ENCODE results near the gene RAI1. TPM values are rescaled to one million over a fixed set of nuclear protein-coding genes. Genes with fewer than 3 reads are reported as not detected.
A peak's percentile ranks its signal among the peaks of the same experiment; 100 is the strongest.

RAI1 gene
- polyA plus RNA-seq, 4 donors = 21.8 to 32.4 (median 23.6) TPM

DNA sequence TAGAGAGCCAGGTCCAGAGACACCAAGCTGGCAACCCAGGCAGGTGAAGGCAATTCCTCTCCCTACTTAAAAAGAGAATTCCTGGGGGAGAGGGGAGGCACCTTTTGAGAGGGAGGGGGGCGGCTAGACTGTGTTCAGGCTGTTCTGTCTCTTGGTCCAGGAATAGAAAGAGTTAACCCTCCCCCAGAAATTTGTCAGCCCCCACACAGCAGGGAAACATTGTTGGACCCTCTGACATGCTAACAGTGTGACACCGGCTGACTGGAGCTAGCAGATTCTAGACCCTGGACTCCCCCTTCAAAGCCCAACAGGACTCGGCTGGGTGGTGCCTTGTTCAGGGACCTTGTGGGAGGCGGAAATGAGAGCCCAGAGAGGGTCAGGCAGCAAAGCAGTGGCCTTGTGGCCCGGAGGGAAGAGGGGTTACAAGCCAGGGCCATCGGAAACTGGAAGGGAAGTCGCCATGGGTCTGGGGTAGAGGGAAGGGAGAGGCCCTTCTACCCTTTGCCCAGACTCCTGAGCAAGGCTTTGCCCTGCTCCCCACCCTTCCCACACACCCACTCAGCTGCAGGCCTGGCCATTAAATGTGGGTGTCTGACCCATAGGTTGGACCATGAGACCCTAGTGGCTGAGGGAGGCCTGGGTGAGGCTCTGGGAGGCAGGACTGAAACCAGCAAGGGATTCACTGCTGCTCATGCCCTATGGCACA lies 44.6 kb downstream of the RAI1 start:
- DNase-seq (ENCODE audit: low read depth in 4 of 4, low spot score in 3 of 4) = no peak

DNA sequence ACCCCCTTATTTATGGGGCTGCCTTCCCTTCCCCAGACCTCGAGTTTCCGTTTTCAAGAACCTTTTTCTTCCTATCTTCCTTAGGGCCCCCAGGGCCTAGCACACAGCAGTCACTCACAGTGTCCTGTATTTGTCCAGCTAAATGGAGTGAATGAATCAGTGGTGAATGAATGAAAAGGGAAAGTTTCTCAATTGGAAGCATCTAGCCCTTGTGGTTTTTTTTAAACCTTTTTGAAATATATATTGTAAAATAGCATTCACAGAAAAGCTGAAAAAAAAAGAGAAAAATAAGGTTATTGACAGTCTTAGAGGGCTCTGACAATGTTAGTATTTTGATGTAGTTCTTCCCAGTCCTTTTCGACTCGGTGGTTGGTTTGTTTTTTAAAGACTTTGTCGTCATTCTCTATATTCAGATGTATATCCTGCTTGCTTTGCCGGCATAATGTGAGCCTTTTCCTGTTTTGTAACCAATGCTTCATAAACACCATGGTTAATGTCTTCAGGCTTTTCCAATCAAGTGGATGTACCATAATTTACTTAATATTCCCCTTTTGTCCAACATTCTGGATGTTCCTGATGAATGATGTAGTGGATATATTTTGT lies 45.3 kb downstream of the RAI1 start:
- DNase-seq (ENCODE audit: low read depth in 4 of 4, low spot score in 3 of 4) = no peak

DNA sequence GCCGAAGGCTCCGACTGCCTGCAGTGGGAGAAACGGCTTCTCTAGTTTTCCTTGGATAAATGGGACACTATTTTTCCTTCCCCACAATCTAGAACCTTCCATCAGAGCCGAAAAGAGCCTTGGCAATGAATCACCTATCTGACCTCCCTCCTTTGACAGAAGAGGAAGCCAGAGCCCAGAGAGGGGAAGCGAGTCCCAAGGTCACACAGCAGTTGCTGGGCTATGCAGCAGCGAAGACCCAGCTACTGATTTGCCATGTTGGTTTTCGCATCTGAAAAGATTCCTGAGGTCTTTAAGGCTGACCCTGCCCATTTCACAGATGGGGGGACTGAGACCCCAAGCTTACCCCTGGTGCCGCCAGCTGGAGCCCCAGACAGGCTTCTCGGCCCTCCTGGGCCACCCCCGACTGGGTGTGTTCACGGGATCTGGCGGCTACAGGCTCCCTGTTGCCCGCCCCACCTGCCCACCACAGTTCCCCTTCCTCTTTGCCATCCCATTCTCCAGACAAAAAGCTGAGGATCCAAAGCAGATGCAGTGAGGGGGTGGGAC lies 45.9 kb downstream of the RAI1 start:
- DNase-seq (ENCODE audit: low read depth in 4 of 4, low spot score in 3 of 4) = no peak

DNA sequence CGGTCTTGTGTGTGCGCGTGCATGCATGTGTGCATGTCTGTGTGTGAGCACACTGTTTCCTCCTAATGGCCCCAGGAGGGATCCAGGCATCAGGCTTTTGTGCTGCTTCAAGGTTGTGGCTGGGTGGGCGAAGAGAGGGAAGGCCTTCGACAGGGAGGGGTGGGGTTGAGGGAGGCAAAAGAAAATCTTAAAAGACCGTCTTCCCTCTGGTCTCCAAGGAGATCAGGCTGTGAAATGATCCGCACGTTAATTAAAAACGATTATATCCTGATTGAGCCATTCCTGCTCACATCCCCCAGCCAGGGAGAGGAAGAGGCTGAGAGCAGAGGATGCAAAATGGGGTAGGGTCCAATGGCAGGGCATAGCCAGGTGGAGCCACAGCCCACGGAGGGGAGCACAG lies 46.9 kb downstream of the RAI1 start:
- DNase-seq (ENCODE audit: low read depth in 4 of 4, low spot score in 3 of 4) = no peak

DNA sequence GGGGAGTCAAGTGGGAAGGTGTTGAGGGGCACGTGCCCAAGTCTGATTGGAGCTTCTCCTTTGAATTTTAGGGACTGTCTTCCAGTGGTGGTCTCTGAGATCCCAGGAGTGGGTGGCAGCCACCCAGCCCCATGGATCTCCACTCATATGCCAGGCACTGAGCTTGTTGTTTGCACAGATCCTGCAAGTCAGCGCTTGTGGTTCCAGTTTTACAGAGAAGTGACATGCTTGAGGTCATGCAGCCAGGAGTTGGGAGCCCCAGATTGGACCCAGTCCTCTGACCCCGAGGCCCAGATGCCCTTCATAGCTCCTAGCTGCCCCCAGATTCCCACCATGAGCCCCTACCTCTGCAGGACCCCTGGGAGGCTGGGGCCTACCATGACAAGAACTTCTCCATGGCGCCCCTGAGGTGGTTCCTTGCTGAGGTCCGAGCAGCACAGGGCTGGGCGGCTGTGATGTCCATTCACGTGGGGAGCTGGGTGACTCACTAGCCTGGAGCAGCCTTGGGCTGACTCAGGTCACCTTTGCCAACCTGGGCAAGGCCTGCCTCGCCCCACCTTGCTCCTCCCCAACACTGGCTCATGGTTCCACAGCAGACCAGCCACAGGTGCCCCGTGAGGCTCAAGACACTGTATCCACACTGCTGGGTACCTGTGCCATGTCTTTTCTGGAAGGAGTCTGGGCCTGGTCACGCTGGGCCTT lies 47.4 kb downstream of the RAI1 start:
- no peak for DNase-seq (ENCODE audit: low read depth in 4 of 4, low spot score in 3 of 4)

DNA sequence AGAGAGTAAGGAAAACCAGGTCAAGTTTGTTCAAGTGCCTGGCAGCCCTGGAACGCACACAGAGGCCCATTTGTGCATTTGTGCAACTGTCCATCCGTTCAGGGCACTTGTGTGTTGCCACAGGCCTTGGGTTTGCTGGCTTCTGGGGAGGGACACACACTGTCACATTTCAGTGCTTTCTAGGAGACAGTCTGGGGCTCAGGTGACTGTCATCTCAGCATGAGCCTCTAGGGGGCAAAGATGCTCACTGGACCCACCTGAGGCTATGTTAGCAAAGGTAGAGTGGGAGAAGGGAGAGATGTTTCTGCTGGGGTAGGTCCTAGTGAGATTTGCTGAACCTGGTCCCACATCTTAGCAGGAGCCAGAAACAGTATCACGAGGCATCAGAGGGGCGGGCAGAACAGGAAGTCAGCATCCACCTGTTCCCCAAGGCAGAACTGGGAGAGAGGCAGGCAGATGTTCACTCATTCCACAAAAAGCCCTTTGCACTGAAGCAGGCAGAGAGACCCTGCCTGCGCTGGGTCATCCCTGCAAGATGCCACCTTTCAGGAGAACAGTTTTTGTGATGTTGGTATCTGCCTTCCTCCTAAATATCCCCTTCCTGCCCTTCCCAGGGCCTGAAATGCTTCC lies 48.5 kb downstream of the RAI1 start:
- DNase-seq (ENCODE audit: low read depth in 4 of 4, low spot score in 3 of 4) = no peak

DNA sequence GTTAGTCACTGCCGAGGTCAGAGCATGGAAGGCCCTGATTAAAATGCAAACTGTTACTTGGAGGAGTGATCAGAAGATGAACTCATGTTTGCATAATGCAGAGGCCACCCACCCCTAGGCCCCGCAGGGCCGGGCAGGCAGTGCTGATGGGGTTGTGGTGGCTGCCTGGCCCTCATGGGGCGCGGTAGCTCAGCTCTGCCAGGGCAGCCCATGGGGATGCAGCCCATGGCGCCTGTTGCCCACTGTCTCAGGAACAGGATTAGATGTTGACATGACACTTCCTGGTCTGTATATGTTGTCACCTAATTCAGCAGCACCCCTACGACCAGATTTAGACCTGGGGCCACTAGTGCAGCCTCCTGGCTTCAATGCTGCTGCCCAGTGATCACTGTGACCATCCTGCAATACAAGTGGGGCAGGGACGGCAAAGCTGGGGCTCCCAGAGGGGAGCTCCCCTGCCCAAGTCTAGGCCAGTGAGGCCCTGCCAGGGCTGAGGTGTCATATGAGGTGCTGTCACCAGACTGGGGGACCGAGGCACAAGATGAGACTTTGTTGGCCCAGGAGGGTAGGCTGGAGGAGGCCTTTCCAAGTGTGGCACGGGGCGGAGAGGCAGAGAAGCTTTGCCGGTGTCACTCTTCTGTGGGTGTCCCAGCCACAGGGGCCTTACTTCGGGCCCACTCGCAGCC lies 49.1 kb downstream of the RAI1 start:
- no peak for DNase-seq (ENCODE audit: low read depth in 4 of 4, low spot score in 3 of 4)

DNA sequence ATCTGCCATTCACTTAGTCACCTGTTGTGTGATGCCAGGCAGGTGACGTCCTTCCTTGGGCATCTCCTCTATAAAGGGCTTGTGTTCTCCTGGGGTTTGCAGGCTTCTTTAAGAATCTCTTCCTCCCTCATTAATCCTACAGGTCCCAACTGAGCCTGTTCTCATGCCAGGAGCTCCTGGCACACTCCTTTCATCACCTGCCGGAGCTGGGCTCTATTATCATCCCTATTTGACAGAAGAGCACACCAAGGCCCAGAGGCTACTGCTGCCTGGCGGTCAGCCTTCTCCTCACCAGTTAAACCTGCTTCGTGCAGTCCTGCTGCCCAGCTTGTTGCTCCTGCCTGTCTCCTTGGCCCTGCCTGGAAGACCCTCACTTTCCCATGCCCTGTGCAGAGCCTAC lies 51.2 kb downstream of the RAI1 start:
- no peak for DNase-seq (ENCODE audit: low read depth in 4 of 4, low spot score in 3 of 4)

DNA sequence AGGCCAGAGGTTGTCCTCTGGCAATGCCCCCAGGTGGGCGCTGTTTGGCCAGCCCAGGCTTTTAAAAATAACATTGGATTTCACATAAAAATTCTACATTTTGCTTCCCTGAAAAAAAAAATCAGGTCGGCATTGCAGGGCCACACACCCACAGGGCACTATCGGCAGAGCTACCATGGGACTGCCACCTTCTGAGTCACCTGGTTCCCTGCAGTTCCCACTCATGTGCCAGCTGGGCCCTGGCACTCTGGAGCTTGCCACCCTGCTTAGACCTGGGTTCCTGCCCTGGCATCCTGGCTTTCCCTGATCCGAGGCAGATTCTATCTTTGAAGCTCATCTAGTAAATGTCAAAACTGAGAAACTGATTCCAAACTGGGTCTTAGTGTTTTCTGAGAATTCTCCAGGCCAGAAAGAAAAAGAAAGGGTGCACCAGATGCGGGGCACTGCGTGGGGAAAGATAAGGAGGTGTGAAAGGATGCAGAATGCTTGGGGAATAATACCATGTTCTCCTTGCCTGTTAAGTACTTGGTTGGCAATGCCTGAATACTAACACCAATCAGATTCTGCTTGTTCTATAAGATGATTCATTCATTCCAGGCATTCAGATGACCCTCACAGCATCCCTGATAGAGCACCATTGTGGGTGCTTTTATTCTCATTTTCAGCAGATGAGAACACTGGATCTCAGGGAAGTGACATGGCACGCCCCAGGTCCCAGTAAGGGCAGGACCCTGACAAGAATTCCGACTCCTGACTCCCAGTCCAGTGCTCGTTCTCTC lies 51.8 kb downstream of the RAI1 start:
- no peak for DNase-seq (ENCODE audit: low read depth in 4 of 4, low spot score in 3 of 4)

DNA sequence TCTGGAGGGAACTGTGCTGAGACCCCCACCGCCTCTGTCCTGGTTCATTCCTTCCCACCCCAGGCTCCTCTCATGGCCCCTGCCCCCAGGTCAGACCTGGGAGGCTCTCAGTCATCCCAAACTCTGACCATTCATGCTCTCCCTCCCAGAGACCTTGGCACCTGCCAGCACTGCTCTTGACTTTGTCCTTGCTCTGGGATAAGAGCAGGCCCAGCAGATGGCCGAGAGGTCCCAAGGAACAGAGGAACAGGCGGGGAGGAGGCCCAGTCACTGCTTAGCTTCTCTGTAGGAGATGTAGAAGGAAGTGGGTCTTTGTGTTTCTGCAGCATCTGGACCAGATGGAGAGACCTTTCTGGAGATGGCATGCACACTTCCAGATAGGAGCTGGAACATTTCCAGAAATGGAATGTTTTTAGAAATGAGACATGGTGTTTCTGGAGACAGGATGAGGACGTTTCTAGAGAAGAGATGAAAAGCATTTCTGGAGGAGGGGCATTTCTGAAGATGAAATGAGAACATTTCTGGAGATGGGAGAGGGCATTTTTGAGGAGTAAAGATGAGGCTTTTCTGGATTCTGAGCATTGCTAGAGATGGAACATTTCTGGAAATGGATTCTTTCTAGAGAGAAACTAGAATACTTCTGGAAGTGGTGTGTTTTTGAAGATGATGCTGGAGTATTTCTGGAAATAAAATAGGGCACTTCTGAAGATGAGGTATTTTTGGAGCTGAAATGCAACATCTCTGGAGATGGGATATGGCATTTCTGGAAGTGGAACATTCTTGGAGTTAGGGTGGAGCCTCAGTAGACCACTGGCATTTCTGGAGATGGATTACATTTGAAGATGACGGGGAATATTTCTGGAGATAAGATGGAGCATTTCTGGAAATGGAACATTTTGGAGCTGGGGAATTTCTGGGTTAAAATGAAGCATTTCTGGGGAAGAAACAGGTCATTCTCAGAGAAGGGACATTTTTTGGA lies 55.2 kb downstream of the RAI1 start:
- DNase-seq (ENCODE audit: low read depth in 4 of 4, low spot score in 3 of 4) = no peak

DNA sequence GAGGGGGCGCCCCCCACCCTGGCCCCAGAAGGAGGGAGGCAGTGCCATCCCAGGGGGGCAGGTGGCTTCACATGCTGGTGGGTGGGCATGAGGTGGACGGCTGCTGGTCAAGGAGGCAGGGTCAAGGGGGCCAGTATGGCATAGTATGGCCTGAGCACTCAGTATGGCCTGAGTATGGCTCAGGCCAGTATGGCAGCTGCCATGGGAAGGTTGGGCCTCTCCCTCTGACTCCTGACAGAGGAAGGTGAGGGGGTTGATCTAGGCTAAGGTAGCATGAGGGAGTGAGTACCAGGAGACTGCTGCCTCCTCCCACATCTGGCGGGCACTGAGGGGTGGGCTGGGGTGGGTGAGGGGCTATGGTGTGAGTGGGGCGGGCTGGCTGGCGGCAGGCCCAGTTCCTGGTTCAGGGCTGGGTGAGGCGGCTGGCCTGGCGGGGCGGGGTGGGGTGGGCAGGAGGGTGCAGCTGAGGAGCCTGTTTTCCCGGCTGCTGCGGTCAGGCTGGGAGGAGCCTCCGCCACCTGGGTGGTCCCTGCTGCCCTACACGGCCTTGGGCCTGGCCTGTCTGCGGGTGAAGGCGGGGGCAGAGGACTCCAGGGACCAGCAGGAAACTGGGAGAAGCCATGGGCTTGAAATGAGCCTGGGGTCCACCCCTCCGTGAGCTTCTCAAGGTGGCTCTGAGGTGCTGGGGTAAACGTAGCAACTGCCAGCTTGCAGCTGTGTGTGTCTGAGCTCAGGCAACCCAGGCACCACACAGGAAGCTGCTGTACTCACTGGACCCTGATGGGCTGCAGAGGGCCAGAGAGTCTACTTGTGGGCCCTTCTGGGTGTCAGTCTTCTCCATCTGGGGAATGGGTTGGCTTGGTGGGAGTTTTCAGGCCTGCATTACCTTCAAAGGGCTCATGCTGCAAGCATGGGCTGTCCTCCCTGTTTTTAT lies 57.0 kb downstream of the RAI1 start:
- peak in 1 of 4 donors; percentile 53 for DNase-seq (ENCODE audit: low read depth in 4 of 4, low spot score in 3 of 4)

DNA sequence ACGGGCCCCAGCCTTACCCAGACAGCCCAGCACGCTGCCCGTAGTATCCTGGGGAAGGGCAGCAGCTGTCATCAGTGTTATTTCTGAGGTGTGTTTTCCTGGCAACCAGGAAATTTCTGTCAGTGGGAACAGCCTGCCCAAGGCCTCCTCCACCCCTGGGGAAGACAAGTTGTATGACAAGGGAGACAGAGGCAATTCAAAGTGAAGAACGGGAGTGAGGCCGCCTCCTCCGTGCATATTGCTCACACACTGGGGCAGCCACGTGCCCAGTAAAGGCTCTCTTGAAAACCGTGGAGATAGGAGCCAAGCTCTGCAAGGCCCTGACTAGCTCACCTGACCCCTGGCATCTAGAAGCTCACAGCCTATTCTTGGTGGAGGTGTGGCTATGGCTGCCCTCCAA lies 57.6 kb downstream of the RAI1 start:
- no peak for DNase-seq (ENCODE audit: low read depth in 4 of 4, low spot score in 3 of 4)

DNA sequence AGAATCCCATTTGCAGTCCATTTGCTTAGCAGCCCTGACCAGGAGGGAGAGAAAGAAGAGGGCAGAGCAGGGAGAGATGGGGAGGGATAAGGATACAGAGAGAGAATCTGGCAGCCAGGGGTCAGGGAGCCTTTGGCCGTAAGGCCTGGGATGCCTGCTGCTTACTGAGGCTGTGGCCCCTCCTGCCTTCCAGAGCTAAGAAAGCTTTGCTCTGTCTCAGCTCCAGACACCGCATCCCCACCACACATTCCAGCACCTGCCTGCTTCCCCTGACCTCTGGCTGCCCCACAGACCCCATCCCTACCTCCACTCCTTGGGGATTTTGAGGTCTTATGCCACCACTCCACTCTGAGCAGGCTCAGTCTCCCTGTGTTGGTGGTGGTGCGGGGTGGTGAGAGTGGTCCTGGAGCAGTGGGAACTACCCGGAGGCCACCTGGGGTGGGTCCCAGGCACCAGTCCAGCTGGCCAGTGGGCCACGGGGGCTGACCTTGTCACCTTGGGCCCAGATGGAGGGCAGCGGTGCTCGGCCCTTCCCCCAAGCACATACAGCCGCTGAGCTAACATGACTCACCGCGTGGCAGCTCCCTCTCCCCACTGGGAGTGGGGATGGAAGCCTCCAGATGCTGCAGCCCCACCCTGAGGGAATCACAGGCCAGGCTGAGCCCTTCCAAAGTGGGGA lies 58.3 kb downstream of the RAI1 start:
- no peak for DNase-seq (ENCODE audit: low read depth in 4 of 4, low spot score in 3 of 4)

DNA sequence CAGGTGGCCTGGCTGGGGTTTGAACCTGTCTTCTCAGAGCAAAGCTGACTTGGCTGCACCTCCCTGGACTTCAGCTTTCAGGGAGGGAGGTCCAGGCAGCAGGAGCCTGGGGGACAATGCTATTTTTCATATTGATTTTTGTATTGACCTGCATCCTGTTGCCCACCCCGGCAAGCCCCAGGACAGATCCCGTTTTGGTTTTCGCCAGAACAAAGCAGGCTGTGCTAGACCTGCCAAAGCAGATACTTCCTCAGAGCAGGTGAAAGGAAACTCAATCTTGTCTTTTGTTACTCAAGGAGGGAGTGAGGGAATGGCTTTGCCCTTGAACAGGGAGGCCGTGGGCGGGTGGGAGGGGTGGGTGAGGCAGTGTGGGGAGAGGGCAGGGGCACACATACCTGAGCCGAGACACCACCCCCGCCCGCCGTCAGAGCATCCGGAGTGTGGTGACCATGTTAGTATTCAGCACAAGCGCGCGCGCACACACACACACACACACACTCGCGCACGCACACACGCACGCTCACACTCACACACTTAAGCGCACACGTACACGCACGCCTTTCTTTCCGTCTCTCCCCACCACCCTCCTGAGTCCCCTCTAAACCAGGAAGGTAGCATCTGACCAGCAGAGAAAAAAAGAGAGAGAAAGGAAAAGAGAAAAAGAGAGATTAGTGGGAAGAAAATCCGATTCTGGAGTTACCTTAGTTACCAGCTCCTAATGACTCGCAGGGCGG lies 59.5 kb downstream of the RAI1 start:
- no peak for DNase-seq (ENCODE audit: low read depth in 4 of 4, low spot score in 3 of 4)

DNA sequence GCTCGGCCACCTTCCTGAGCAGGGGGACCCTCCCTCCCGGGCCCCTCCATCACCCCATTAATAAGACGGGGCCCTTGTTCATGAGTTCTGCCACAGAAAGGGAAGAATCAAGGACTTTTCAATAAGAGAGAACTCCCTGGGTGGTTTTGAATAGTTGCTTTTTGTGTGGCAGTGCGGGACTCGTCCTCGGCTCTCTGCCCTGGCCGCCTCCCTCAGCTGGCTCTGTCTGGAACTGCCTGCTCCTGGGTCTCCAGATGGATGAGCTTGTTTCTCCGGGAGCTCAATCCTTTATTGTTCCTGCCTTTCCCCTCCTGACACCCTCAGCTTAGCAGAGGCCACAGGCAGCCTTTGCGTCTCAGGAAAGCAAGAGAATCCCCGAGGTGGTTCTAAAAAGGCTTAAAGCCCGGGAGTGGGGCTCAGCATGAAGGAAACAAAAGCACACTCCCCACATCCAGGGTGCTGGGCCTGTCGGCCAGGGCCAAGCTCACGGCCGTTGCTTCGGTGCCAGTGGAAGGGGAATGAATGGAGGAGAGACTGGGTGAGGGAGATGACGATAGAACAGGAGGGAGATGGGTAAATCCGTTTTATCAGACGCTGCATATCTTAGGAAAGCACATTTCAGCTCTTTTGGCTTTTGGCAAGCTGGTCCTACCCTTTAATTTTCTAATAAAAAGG lies 60.2 kb downstream of the RAI1 start:
- DNase-seq (ENCODE audit: low read depth in 4 of 4, low spot score in 3 of 4) = no peak

DNA sequence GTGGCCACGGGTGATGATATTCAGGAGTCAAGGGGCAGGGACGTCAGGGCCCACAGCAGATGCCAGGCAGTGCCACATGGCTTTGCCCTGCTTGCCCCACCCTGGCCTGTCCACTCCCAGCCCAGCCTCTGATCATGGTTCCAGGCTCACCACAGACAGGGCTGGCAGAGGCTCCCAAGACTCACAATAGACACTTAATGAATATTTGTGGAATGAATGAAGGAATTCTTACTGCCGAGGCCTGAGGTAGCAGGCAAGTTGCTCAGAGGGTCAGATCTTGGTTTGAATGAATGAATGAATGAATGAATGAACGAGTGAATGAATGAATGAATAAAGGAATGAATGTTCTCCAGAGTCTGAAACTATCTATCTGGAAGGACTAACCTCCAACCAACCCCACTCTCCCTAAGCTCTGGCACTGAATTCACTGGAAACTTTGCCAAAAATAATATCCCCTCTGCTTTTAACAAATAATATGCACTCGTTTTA lies 60.9 kb downstream of the RAI1 start:
- no peak for DNase-seq (ENCODE audit: low read depth in 4 of 4, low spot score in 3 of 4)

All from right renal pelvis (tissue), 4 donors.